HepG2 (cell line): ENCODE measurements around the gene MCM6. TPM values are rescaled to one million over a fixed set of nuclear protein-coding genes. Genes with fewer than 3 reads are reported as not detected.

Source experiments
- AGO1 ChIP-seq: fragments of 200-400 bp; formaldehyde crosslinking; IDR thresholded peaks from 2 replicates; pipeline ENCODE4 v1.6.1; 2017; ENCODE audit warnings: mild to moderate bottlenecking, low read depth, low read length, moderate library complexity; ENCODE audit not compliant: poor library complexity, severe bottlenecking
- ARID4A ChIP-seq: sonication (generic); formaldehyde crosslinking; IDR thresholded peaks from 2 replicates; pipeline ENCODE4 v1.5.0; 2020; ENCODE audit warnings: mild to moderate bottlenecking, missing genetic modification reagents, borderline replicate concordance
- ARNT2 ChIP-seq: sonication (generic); formaldehyde crosslinking; IDR thresholded peaks from 2 replicates; pipeline ENCODE4 v1.8.0; 2022; ENCODE audit warnings: mild to moderate bottlenecking, low read depth, missing genetic modification reagents, moderate library complexity
- CBX5 ChIP-seq: sonication (generic); formaldehyde crosslinking; IDR thresholded peaks from 2 replicates; pipeline ENCODE4 v1.4.0; 2020; ENCODE audit warnings: missing genetic modification reagents, borderline replicate concordance
- MTA3 ChIP-seq: sonication (generic); formaldehyde crosslinking; IDR thresholded peaks from 2 replicates; pipeline ENCODE4 v1.4.0; 2020; ENCODE audit warnings: missing genetic modification reagents
- SALL2 ChIP-seq: sonication (generic); formaldehyde crosslinking; IDR thresholded peaks from 2 replicates; pipeline ENCODE4 v1.8.1; 2023; ENCODE audit warnings: mild to moderate bottlenecking, missing genetic modification reagents, inconsistent platforms
- SETDB1 ChIP-seq: sonication (generic); formaldehyde crosslinking; IDR thresholded peaks from 2 replicates; pipeline ENCODE4 v1.5.1; 2020; ENCODE audit warnings: missing genetic modification reagents, mild to moderate bottlenecking, borderline replicate concordance
- ZNF225 ChIP-seq: sonication (generic); formaldehyde crosslinking; IDR thresholded peaks from 2 replicates; pipeline ENCODE4 v1.4.0; 2020; ENCODE audit warnings: mild to moderate bottlenecking, missing genetic modification reagents
- ZNF33B ChIP-seq: sonication (generic); formaldehyde crosslinking; IDR thresholded peaks from 2 replicates; pipeline ENCODE4 v1.5.1; 2020; ENCODE audit warnings: mild to moderate bottlenecking, missing genetic modification reagents
- ZNF383 ChIP-seq: sonication (generic); formaldehyde crosslinking; IDR thresholded peaks from 2 replicates; pipeline ENCODE4 v1.4.0; 2020; ENCODE audit warnings: missing genetic modification reagents, mild to moderate bottlenecking, borderline replicate concordance
- polyA plus RNA-seq, 8 experiments: library from polyadenylated mRNA; depleted of rRNA in 3 of 8; stranded (reverse) in 7 of 8; unstranded in 1 of 8; fragments of >200 nt; fragmentation: Illumina TruSeq in 4 of 8; extraction: Trizol in 4 of 8; gene quantifications; 2 replicates each; pipeline versions ENCODE4 v1.2.1 to v1.2.3, GENCODE V29; 2011 to 2016; ENCODE audit warnings: low read depth in 4 of 8, missing spikeins in 1 of 8, mixed read lengths in 1 of 8; ENCODE audit not compliant: insufficient read depth in 1 of 8
- total RNA-seq, 5 experiments: library from RNA; depleted of rRNA; stranded (reverse); fragments of >200 nt; fragmentation: Illumina TruSeq; extraction: Trizol; gene quantifications; 2 replicates each; pipeline ENCODE4 v1.2.3, GENCODE V29; 2016; ENCODE audit warnings: low read depth in 1 of 5
- TF ChIP-seq, protein P1 (sequence below): IDR thresholded peaks from 2 replicates; pipeline ENCODE4 v1.6.1; 2016

MCM6 gene
- total and polyA plus RNA-seq, 2 of the 13 experiments (the other 11 are each of a cell fraction or from before 2014, with no cell fraction given), result 9.7 to 18.7 TPM

DNA sequence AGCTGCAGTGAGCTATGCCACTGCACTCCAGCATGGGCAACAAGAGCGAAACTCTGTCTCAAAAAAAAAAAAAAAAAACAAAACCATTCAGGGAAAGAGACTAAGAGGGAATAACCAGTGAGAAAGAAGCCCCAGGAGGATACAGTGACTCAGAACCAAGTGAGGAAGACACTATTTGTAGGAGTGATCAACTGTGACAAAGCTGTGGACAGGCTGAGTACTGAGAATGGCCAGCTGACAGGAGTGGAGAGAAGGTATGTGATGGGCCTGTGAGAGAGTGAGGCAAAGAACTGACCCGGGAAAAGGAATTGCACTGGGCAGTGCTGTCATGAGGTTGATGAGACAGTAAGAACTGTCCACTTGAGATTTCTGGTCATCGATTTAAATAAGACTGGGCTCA lies 32.6 kb downstream of the MCM6 start (continued):
- no peak for TF ChIP-seq SETDB1 (CRISPR knock-in tag)
- no peak for TF ChIP-seq AGO1
- TF ChIP-seq ARID4A, result no peak
- no peak for TF ChIP-seq ZNF225 (CRISPR knock-in tag)
- no peak for TF ChIP-seq SALL2
- no peak for TF ChIP-seq ARNT2 (CRISPR knock-in tag)
- no peak for TF ChIP-seq CBX5 (CRISPR knock-in tag)
- TF ChIP-seq ZNF33B (CRISPR knock-in tag), result no peak
- no peak for TF ChIP-seq MTA3 (CRISPR knock-in tag)
- TF ChIP-seq, protein P1, sequence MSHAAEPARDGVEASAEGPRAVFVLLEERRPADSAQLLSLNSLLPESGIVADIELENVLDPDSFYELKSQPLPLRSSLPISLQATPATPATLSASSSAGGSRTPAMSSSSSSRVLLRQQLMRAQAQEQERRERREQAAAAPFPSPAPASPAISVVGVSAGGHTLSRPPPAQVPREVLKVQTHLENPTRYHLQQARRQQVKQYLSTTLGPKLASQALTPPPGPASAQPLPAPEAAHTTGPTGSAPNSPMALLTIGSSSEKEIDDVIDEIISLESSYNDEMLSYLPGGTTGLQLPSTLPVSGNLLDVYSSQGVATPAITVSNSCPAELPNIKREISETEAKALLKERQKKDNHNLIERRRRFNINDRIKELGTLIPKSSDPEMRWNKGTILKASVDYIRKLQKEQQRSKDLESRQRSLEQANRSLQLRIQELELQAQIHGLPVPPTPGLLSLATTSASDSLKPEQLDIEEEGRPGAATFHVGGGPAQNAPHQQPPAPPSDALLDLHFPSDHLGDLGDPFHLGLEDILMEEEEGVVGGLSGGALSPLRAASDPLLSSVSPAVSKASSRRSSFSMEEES, result no peak
- TF ChIP-seq ZNF383, result no peak
